A549 treated with RU486 at 1 μM for 4 hours (cell line): Measurements from ENCODE around the gene FAM177A1. TPM values are rescaled to one million over a fixed set of nuclear protein-coding genes. Genes with fewer than 3 reads are reported as not detected.

Experiments used
- total RNA-seq: library from RNA; stranded (reverse); fragments of 200-300 nt; extraction: Qiagen RNA extraction; gene quantifications from 5 replicates; pipeline ENCODE4 v1.2.3, GENCODE V29; 2022; ENCODE audit warnings: low read depth

The FAM177A1 gene
- total RNA-seq, result 83.6 to 95.2 TPM (median 88.8 TPM) in 5 replicates

GRCh38 chr14:35046048-35046750 is at the start of gene FAM177A1:
FAM177A1 (plus strand) TSS chr14:35046272; CDS start chr14:35046464, 192 bp downstream.

GRCh38 chr14:35121887-35122695 is 76.0 kb downstream of the FAM177A1 start, which contains the start of the genes PPP2R3C and PRORP:
PPP2R3C (minus strand) TSS chr14:35121990; CDS start chr14:35121959, 31 bp downstream.
PRORP (plus strand) TSS chr14:35122552; CDS start chr14:35123246, 694 bp downstream.

Other genes with a start within 250 kb of the FAM177A1 start
- 19.2 to 39.4 TPM (median 27.8 TPM) in 5 replicates for gene BAZ1A, start 170.9 kb upstream of the FAM177A1 start, total RNA-seq
- 54.6 to 68.0 TPM (median 56.3 TPM) in 5 replicates for gene SRP54, start 63.3 kb upstream of the FAM177A1 start, total RNA-seq
- gene PPP2R3C, start 75.7 kb downstream of the FAM177A1 start, total RNA-seq, result 14.3 to 29.9 TPM (median 26.6 TPM) in 5 replicates
- gene PRORP, start 76.3 kb downstream of the FAM177A1 start, total RNA-seq, result 30.2 to 39.0 TPM (median 33.0 TPM) in 5 replicates
- gene PSMA6, start 246.1 kb downstream of the FAM177A1 start, total RNA-seq, result 246 to 299 TPM (median 253 TPM) in 5 replicates